Stomach (tissue), 19 donors: ENCODE data around the gene CDC123. TPM values are rescaled to one million over a fixed set of nuclear protein-coding genes. Genes with fewer than 3 reads are reported as not detected.
A peak's percentile ranks its signal among the peaks of the same experiment; 100 is the strongest.

Experiments
- DNase-seq, 2 donors: peaks; one replicate each; pipeline versions ENCODE4 v3.0.0 to v3.0.0-alpha.2; 2013 to 2019
- H3K27ac ChIP-seq, 5 donors: fragments of 200-600 bp in 4 of 5; sonication (generic) in 4 of 5; one replicate each; pipeline ENCODE4 v1.5.1; 2013 to 2019; ENCODE audit warnings: mild to moderate bottlenecking in 1 of 5, moderate library complexity in 1 of 5
- H3K27me3 ChIP-seq, 3 donors: fragments of 200-600 bp; sonication (generic); one replicate each; pipeline ENCODE4 v1.5.1; 2017 to 2019; ENCODE audit warnings: mixed run types in 1 of 3
- H3K36me3 ChIP-seq, 4 donors: fragments of 200-600 bp; sonication (generic); 1 replicate in 3 of 4; 2 replicates in 1 of 4; pipeline ENCODE4 v1.5.1; 2016 to 2019
- H3K4me1 ChIP-seq, 4 donors: fragments of 200-600 bp; sonication (generic); one replicate each; pipeline ENCODE4 v1.5.1; 2016 to 2019
- H3K4me3 ChIP-seq, 4 donors: fragments of 200-600 bp; sonication (generic) in 3 of 4; one replicate each; pipeline ENCODE4 v1.5.1; 2016 to 2019; ENCODE audit warnings: mild to moderate bottlenecking in 1 of 4
- H3K9me3 ChIP-seq, 4 donors: fragments of 200-600 bp; sonication (generic); one replicate each; pipeline ENCODE4 v1.5.1; 2016 to 2019
- CTCF ChIP-seq, 7 experiments: fragments of 450-650 bp in 4 of 7; fragments of 200-600 bp in 3 of 7; sonication (generic) in 3 of 7; IDR thresholded peaks; one replicate each; pipeline ENCODE4 v1.5.1; 2016 to 2019; ENCODE audit warnings: antibody characterized with exemption in 7 of 7, control low read depth in 2 of 7, mild to moderate bottlenecking in 1 of 7
- EP300 ChIP-seq: sonication (generic); formaldehyde crosslinking; IDR thresholded peaks from one replicate; pipeline ENCODE4 v1.6.1; 2017; ENCODE audit warnings: antibody characterized with exemption
- POLR2A ChIP-seq, 4 donors: fragments of 450-650 bp; IDR thresholded peaks; one replicate each; pipeline ENCODE4 v1.6.1; 2016; ENCODE audit warnings: antibody characterized with exemption in 4 of 4, control low read depth in 2 of 4, mild to moderate bottlenecking in 1 of 4, moderate library complexity in 1 of 4
- POLR2AphosphoS5 ChIP-seq, 3 donors: sonication (generic); formaldehyde crosslinking; IDR thresholded peaks; one replicate each; pipeline ENCODE4 v1.6.1; 2016; ENCODE audit warnings: antibody characterized with exemption in 3 of 3
- WGBS, 5 donors: extraction: QIAGEN DNeasy Blood & Tissue Kit in 3 of 5; methylation state at CpG; one replicate each; pipeline versions ENCODE4 v1.1.5 to v1.1.7; 2013 to 2018; 5-methylcytosine and 5-hydroxymethylcytosine counted together
- intact Hi-C: fragments of 100-400 bp; cut with DNase I; formaldehyde crosslinking; loops from one replicate; pipeline ENCODE4 v1.15.1; 2023; ENCODE audit warnings: low total_unique reads
- long read RNA-seq, 10 donors: transcript quantifications; one replicate each; lab custom pipeline, GENCODE V29; 2026
- polyA plus RNA-seq, 3 donors: library from polyadenylated mRNA; stranded (reverse); fragments of 200-250 nt; gene quantifications; one replicate each; pipeline ENCODE4 v1.2.3, GENCODE V29; 2013
- total RNA-seq, 5 donors: library from RNA; depleted of rRNA; stranded (reverse); fragments of >200 nt; gene quantifications; one replicate each; pipeline versions ENCODE4 v1.1.0 to v1.2.3, GENCODE V29; 2014 to 2016
- donor health status: healthy with polysubstance abuse.
- donor health status: Bipolar disorder and iron deficiency.
- donor health status: healthy.

CDC123 gene
- total RNA-seq (100 to 1,000 TPM in 1 of 5 donors, 10 to 100 TPM in 4; 22.3 to 103 (median 62.4) TPM), polyA plus RNA-seq (10 to 100 TPM; 30.3 to 41.7 (median 39.4) TPM)
- long read RNA-seq, donor 1, transcript CDC123-201 (13 exons, 1,542 nt), result major isoform, 9 of 9 reads
- long read RNA-seq, donor 1, partial matches to known transcripts, result 0 of 9 reads
- long read RNA-seq, donor 1, other reads (novel, unspliced or antisense), result 0 of 9 reads
- long read RNA-seq, donor 2, transcript CDC123-201 (13 exons, 1,542 nt), result major isoform, 13 of 26 reads
- long read RNA-seq, donor 2, partial matches to known transcripts, result 13 of 26 reads
- long read RNA-seq, donor 2, other reads (novel, unspliced or antisense), result 0 of 26 reads
- long read RNA-seq, donor 3, transcript CDC123-201 (13 exons, 1,542 nt), result major isoform, 6 of 13 reads
- long read RNA-seq, donor 3, partial matches to known transcripts, result 6 of 13 reads
- long read RNA-seq, donor 3, other reads (novel, unspliced or antisense), result 0 of 13 reads
- long read RNA-seq, donor 4, result 0 reads
- long read RNA-seq, donor 5, transcript CDC123-201 (13 exons, 1,542 nt), result major isoform, 15 of 23 reads
- long read RNA-seq, donor 5, partial matches to known transcripts, result 8 of 23 reads
- long read RNA-seq, donor 5, other reads (novel, unspliced or antisense), result 0 of 23 reads
- long read RNA-seq, donor 6, transcript CDC123-201 (13 exons, 1,542 nt), result major isoform, 44 of 63 reads
- long read RNA-seq, donor 6, partial matches to known transcripts, result 18 of 63 reads
- long read RNA-seq, donor 6, other reads (novel, unspliced or antisense), result 0 of 63 reads
- long read RNA-seq, donor 7, transcript CDC123-201 (13 exons, 1,542 nt), result major isoform, 22 of 38 reads
- long read RNA-seq, donor 7, partial matches to known transcripts, result 16 of 38 reads
- long read RNA-seq, donor 7, other reads (novel, unspliced or antisense), result 0 of 38 reads
- long read RNA-seq, donor 8, transcript CDC123-201 (13 exons, 1,542 nt), result major isoform, 12 of 23 reads
- long read RNA-seq, donor 8, partial matches to known transcripts, result 11 of 23 reads
- long read RNA-seq, donor 8, other reads (novel, unspliced or antisense), result 0 of 23 reads
- long read RNA-seq, donor 9, transcript CDC123-201 (13 exons, 1,542 nt), result major isoform, 10 of 15 reads
- long read RNA-seq, donor 9, partial matches to known transcripts, result 5 of 15 reads
- long read RNA-seq, donor 9, other reads (novel, unspliced or antisense), result 0 of 15 reads
- long read RNA-seq, donor 10, partial matches to known transcripts, result 0 of 4 reads
- long read RNA-seq, donor 10, other reads (novel, unspliced or antisense), result 0 of 4 reads

- H3K27ac ChIP-seq, result peak within 1 kb of the TSS; percentile 78 to 95 (median 92)
- H3K4me1 ChIP-seq, result peaks cover 23 to 51% (median 39%) of the 10 kb centered on the region in 4 donors
- H3K4me3 ChIP-seq, result peak within 1 kb of the TSS; percentile 83 to 99 (median 90)
- peak; percentile 86 to 96 for DNase-seq
- H3K36me3 ChIP-seq, result peaks cover 7 to 22% (median 20%) of the 10 kb centered on the region in 4 donors
- no peaks in the 10 kb centered on the region for H3K9me3 ChIP-seq
- intact Hi-C loops, result no loop called here
- no peaks in the 10 kb centered on the region for H3K27me3 ChIP-seq
- TF ChIP-seq EP300, result no peak
- peak in 1 of 7 experiments; percentile 9 for TF ChIP-seq CTCF (IDR thresholded peaks at IDR 0.05)
- peak; percentile 24 to 83 (median 42) for TF ChIP-seq POLR2AphosphoS5 (IDR thresholded peaks at IDR 0.05)
- WGBS, 5 donors, result 0% methylated on average over 44 to 62 of the region's 62 CpGs
Measured at GRCh38 chr10:12195603-12196506, at the start of gene CDC123, which contains the start of gene NUDT5. Gene CDC123, plus strand, starts transcription at chr10:12196188. Its CDS starts 58 bp downstream, at chr10:12196246. Gene NUDT5, minus strand, starts transcription at chr10:12195891. Its CDS starts 9,600 bp downstream, at chr10:12186291.

- H3K27ac ChIP-seq, result no peak overlapping the region
- no peak overlapping the region for H3K4me3 ChIP-seq
- H3K27me3 ChIP-seq, result no peaks in the 10 kb centered on the region
- no peaks in the 10 kb centered on the region for H3K9me3 ChIP-seq
- DNase-seq, result no peak
- intact Hi-C loops, result no loop called here
- TF ChIP-seq POLR2A (IDR thresholded peaks at IDR 0.05) (no peak), POLR2AphosphoS5 (IDR thresholded peaks at IDR 0.05) (no peak)
- peaks cover 0 to 86% (median 68%) of the 10 kb centered on the region in 4 donors for H3K36me3 ChIP-seq
- WGBS, 5 donors, result 69 to 92% (median 79%) methylated on average over 4 of the region's 4 CpGs
- H3K4me1 ChIP-seq, result no peaks in the 10 kb centered on the region
Measured at GRCh38 chr10:12150163-12150562, 45.8 kb upstream of the CDC123 start.

GRCh38 chr10:12154516-12154915 lies 41.5 kb upstream of the CDC123 start:
- Histone ChIP-seq H3K9me3 (no peaks in the 10 kb centered on the region), H3K4me1 (no peaks in the 10 kb centered on the region), H3K4me3 (no peak overlapping the region), H3K36me3 (peaks cover 8 to 92% (median 80%) of the 10 kb centered on the region in 4 donors), H3K27me3 (no peaks in the 10 kb centered on the region), H3K27ac (no peak overlapping the region)
- WGBS, 5 donors, result 93 to 97% (median 94%) methylated on average over 6 of the region's 6 CpGs
- intact Hi-C loops, result no loop called here
- no peak for DNase-seq
- TF ChIP-seq POLR2A (IDR thresholded peaks at IDR 0.05) (no peak), EP300 (no peak), POLR2AphosphoS5 (IDR thresholded peaks at IDR 0.05) (no peak), CTCF (IDR thresholded peaks at IDR 0.05) (no peak)
